WERI-Rb-1 (cell line): ENCODE data around the gene DNAJC1.

Source experiments
- DNase-seq: peaks from one replicate; pipeline ENCODE4 v3.0.0-alpha.2; 2020
- H3K27ac ChIP-seq: fragments of 250-450 bp; sonication (Bioruptor Pico); 2 replicates; pipeline ENCODE4 v1.5.1; 2020; ENCODE audit warnings: mild to moderate bottlenecking, moderate library complexity
- H3K27me3 ChIP-seq: fragments of 250-450 bp; sonication (Bioruptor Pico); 2 replicates; pipeline ENCODE4 v1.5.1; 2021; ENCODE audit warnings: mild to moderate bottlenecking, low read depth, moderate library complexity; ENCODE audit not compliant: insufficient read depth, severe bottlenecking
- H3K36me3 ChIP-seq: fragments of 250-450 bp; sonication (Bioruptor Pico); 2 replicates; pipeline ENCODE4 v1.5.1; 2020; ENCODE audit warnings: mild to moderate bottlenecking, moderate library complexity
- H3K4me3 ChIP-seq: 2 replicates; pipeline ENCODE4 v1.5.1; 2011; ENCODE audit warnings: low read depth, mild to moderate bottlenecking, control low read depth, low read length
- H3K9me3 ChIP-seq: fragments of 250-450 bp; sonication (Bioruptor Pico); 2 replicates; pipeline ENCODE4 v1.5.1; 2021; ENCODE audit warnings: mild to moderate bottlenecking, moderate library complexity; ENCODE audit not compliant: severe bottlenecking
- TF ChIP-seq, protein P1 (sequence below): IDR thresholded peaks from 2 replicates; pipeline ENCODE4 v1.5.1; 2011; ENCODE audit warnings: low read depth, mild to moderate bottlenecking, control low read depth, inconsistent platforms, low read length

DNAJC1 gene

GRCh38 chr10:21975378-21975990 lies 28.0 kb downstream of the DNAJC1 start:
- H3K36me3 ChIP-seq: no peaks in the 10 kb centered on the region
- H3K9me3 ChIP-seq: no peaks in the 10 kb centered on the region
- TF ChIP-seq, protein P1, sequence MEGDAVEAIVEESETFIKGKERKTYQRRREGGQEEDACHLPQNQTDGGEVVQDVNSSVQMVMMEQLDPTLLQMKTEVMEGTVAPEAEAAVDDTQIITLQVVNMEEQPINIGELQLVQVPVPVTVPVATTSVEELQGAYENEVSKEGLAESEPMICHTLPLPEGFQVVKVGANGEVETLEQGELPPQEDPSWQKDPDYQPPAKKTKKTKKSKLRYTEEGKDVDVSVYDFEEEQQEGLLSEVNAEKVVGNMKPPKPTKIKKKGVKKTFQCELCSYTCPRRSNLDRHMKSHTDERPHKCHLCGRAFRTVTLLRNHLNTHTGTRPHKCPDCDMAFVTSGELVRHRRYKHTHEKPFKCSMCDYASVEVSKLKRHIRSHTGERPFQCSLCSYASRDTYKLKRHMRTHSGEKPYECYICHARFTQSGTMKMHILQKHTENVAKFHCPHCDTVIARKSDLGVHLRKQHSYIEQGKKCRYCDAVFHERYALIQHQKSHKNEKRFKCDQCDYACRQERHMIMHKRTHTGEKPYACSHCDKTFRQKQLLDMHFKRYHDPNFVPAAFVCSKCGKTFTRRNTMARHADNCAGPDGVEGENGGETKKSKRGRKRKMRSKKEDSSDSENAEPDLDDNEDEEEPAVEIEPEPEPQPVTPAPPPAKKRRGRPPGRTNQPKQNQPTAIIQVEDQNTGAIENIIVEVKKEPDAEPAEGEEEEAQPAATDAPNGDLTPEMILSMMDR: no peak
- H3K4me3 ChIP-seq: no peak overlapping the region
- H3K27me3 ChIP-seq: no peaks in the 10 kb centered on the region
- DNase-seq: no peak
- H3K27ac ChIP-seq: no peak overlapping the region

GRCh38 chr10:21972584-21972983 lies 30.9 kb downstream of the DNAJC1 start:
- TF ChIP-seq, protein P1: no peak
- no peak overlapping the region for H3K4me3 ChIP-seq
- H3K27me3 ChIP-seq: no peaks in the 10 kb centered on the region
- H3K36me3 ChIP-seq: no peaks in the 10 kb centered on the region
- no peaks in the 10 kb centered on the region for H3K9me3 ChIP-seq
- DNase-seq: no peak
- no peak overlapping the region for H3K27ac ChIP-seq

- Histone ChIP-seq H3K27me3 (no peaks in the 10 kb centered on the region), H3K9me3 (no peaks in the 10 kb centered on the region), H3K36me3 (no peaks in the 10 kb centered on the region), H3K27ac (no peak overlapping the region), H3K4me3 (no peak overlapping the region)
- no peak for DNase-seq
- TF ChIP-seq, protein P1: no peak
Observed at GRCh38 chr10:21969326-21970287, 33.9 kb downstream of the DNAJC1 start.

GRCh38 chr10:21964983-21965665 lies 38.4 kb downstream of the DNAJC1 start:
- DNase-seq: no peak
- no peaks in the 10 kb centered on the region for H3K27me3 ChIP-seq
- no peaks in the 10 kb centered on the region for H3K9me3 ChIP-seq
- no peaks in the 10 kb centered on the region for H3K36me3 ChIP-seq
- H3K4me3 ChIP-seq: no peak overlapping the region
- TF ChIP-seq, protein P1: no peak
- H3K27ac ChIP-seq: no peak overlapping the region

DNA sequence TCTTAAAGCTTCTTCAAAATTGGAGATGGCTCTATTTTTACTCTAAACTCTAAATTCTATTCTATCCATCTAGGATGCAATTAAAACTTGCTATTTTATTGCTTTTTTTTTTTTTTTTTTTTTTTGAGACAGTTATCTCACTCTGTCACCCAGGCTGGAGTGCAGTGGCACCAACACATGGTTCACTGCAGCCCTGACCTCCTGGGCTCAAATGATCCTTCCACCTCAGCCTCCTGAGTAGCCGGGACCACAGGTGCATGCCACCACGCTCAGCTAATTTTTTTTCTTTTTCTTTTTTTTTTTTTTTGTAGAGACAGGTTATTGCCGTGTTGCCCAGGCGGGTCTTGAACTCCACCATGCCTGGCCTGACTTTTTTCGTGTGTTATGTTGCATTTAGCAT lies 41.2 kb downstream of the DNAJC1 start:
- no peak for DNase-seq
- no peaks in the 10 kb centered on the region for H3K27me3 ChIP-seq
- no peaks in the 10 kb centered on the region for H3K36me3 ChIP-seq
- no peak overlapping the region for H3K27ac ChIP-seq
- TF ChIP-seq, protein P1: no peak
- no peak overlapping the region for H3K4me3 ChIP-seq
- no peaks in the 10 kb centered on the region for H3K9me3 ChIP-seq
